ENCODE measurements around the gene DAGLB. TPM values are rescaled to one million over a fixed set of nuclear protein-coding genes. Genes with fewer than 3 reads are reported as not detected.
"Not testable (repeated sequence)": the region's sequence is repeated elsewhere in the genome, so short reads cannot be mapped to it uniquely, and the experiment has no call there.

DAGLB gene
- total RNA-seq, 2 donors from 2014 or later = 22.7 to 24.5 TPM

GRCh38 chr7:6379886-6380285 is 67.9 kb downstream of the DAGLB start:
- Mint-ChIP-seq H3K4me3 (no peak overlapping the region), H3K27me3 (ENCODE audit: insufficient read depth) (no peaks in the 10 kb centered on the region), H3K4me1 (peaks cover 32% of the 10 kb centered on the region), H3K27ac (peak overlapping the region; percentile 1), H3K36me3 (ENCODE audit: low read depth) (peaks cover 33% of the 10 kb centered on the region), H3K9me3 (no peaks in the 10 kb centered on the region)
- Histone ChIP-seq H3K36me3 (ENCODE audit: control insufficient read depth, insufficient read depth, low read length) (peaks cover 36% of the 10 kb centered on the region), H3K4me1 (ENCODE audit: control insufficient read depth, insufficient read depth, low read length) (no peaks in the 10 kb centered on the region), H3K9ac (ENCODE audit: extremely low read depth, low read length, poor library complexity, severe bottlenecking) (no peak overlapping the region), H3K4me3 (ENCODE audit: low read length) (no peak overlapping the region), H3K27me3 (ENCODE audit: control insufficient read depth, insufficient read depth, low read length, poor library complexity, severe bottlenecking) (no peaks in the 10 kb centered on the region), H3K9me3 (ENCODE audit: control insufficient read depth, low read length) (no peaks in the 10 kb centered on the region), H3K27ac (ENCODE audit: low read depth, low read length) (no peak overlapping the region)
- no peak for TF ChIP-seq CTCF (conservative IDR thresholded peaks at IDR 0.05)
- no peak for DNase-seq
- 95 to 100% methylated on average over 1 to 7 of the region's 7 CpGs for WGBS, 2 experiments (ENCODE audit: insufficient coverage in 1 of 2, insufficient read length in 1 of 2)

GRCh38 chr7:6378556-6378955 is 69.2 kb downstream of the DAGLB start:
- not testable (repeated sequence) for H3K9me3 ChIP-seq (ENCODE audit: control insufficient read depth, low read length); H3K27ac ChIP-seq (ENCODE audit: low read depth, low read length); H3K9me3 Mint-ChIP-seq; H3K9ac ChIP-seq (ENCODE audit: extremely low read depth, low read length, poor library complexity, severe bottlenecking); H3K4me3 Mint-ChIP-seq; H3K27me3 ChIP-seq (ENCODE audit: control insufficient read depth, insufficient read depth, low read length, poor library complexity, severe bottlenecking); DNase-seq; H3K27me3 Mint-ChIP-seq (ENCODE audit: insufficient read depth); H3K27ac Mint-ChIP-seq; H3K4me3 ChIP-seq (ENCODE audit: low read length); H3K4me1 ChIP-seq (ENCODE audit: control insufficient read depth, insufficient read depth, low read length)
- Mint-ChIP-seq H3K36me3 (ENCODE audit: low read depth) (peaks cover 28% of the 10 kb centered on the region), H3K4me1 (peaks cover 27% of the 10 kb centered on the region)
- H3K36me3 ChIP-seq (ENCODE audit: control insufficient read depth, insufficient read depth, low read length) = peaks cover 36% of the 10 kb centered on the region
- 96 to 100% methylated on average over 5 of the region's 5 CpGs for WGBS, 2 experiments (ENCODE audit: insufficient coverage in 1 of 2, insufficient read length in 1 of 2)

- no peaks in the 10 kb centered on the region for H3K9me3 ChIP-seq (ENCODE audit: control insufficient read depth, low read length)
- no peak overlapping the region for H3K27ac ChIP-seq (ENCODE audit: low read depth, low read length)
- Mint-ChIP-seq H3K4me1 (peaks cover 15% of the 10 kb centered on the region), H3K27ac (peak overlapping the region; percentile 86), H3K9me3 (no peaks in the 10 kb centered on the region), H3K36me3 (ENCODE audit: low read depth) (peaks cover 24% of the 10 kb centered on the region), H3K4me3 (peak overlapping the region; percentile 77), H3K27me3 (ENCODE audit: insufficient read depth) (no peaks in the 10 kb centered on the region)
- H3K27me3 ChIP-seq (ENCODE audit: control insufficient read depth, insufficient read depth, low read length, poor library complexity, severe bottlenecking) = no peaks in the 10 kb centered on the region
- H3K9ac ChIP-seq (ENCODE audit: extremely low read depth, low read length, poor library complexity, severe bottlenecking) = no peak overlapping the region
- 84 to 90% methylated on average over 4 to 5 of the region's 7 CpGs for WGBS, 2 experiments (ENCODE audit: insufficient coverage in 1 of 2, insufficient read length in 1 of 2)
- peak overlapping the region; percentile 39 for H3K4me3 ChIP-seq (ENCODE audit: low read length)
- H3K36me3 ChIP-seq (ENCODE audit: control insufficient read depth, insufficient read depth, low read length) = peaks cover 31% of the 10 kb centered on the region
- H3K4me1 ChIP-seq (ENCODE audit: control insufficient read depth, insufficient read depth, low read length) = no peaks in the 10 kb centered on the region
- no peak for DNase-seq
- TF ChIP-seq CTCF (conservative IDR thresholded peaks at IDR 0.05) = no peak
Observed at GRCh38 chr7:6376820-6377219, 70.9 kb downstream of the DAGLB start.
